NK-92 treated with Interleukin-12 subunit alpha and Interleukin-12 subunit beta, amount 100 ng/mL, for 24 hours (cell line): Measurements from ENCODE around the gene NRIP1.
"Not testable (repeated sequence)": the region's sequence is repeated elsewhere in the genome, so short reads cannot be mapped to it uniquely, and the experiment has no call there.

Experiments used
- DNase-seq: peaks from one replicate; lab custom pipeline; 2025; lab: John Stamatoyannopoulos, UW

NRIP1 gene

DNA sequence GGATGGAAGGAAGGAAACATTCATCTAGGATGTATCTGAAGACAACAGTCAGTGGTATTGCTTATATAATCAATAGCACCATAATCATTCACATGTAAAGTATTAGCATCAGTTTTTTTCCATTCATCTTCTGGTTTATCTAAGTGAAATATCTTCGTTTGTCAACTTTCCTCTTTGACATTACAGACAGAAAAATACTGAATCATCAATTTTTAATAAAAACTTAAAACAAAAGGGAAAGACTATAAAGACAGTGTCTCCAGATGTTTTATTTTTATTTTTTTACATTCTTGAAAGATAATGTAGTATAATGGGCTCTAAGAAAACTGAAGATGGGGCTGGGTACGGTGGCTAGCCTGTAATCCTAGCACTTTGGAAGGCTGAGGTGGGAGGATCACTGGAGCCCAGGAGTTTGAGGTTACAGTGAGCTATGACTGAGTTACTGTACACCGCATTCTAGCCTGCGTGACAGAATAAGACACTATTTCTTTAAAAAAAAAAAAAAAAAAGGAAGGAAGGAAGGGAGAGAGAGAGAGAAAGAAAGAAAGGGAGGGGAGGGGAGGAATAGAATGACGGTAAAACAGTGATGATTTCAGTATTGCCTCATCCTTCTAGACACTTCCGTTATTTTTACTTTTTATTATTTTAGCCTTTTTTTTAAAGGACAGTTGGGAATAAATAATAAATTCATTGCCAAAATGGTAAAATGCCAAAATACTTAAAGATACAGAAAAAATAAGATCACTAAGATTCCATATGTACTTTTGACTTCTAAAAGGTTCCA lies 89.5 kb downstream of the NRIP1 start:
- DNase-seq, result no peak

DNA sequence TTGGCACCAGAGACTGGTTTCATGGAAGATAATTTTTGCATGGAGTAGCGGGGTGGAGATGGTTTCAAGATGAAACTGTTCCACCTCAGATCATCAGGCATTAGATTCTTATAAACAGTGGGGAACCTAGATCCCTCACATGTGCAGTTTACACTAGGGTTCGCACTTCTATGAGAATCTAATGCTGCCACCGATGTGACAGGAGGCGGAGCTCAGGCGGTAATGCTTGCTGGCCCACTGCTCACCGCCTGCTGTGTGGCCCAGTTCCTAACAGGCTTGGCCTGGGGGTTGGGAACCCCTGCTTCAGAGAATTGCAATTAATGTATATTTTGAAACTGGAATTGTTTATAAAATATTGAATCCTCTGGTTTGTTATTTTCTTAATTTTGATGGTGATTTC lies 92.1 kb downstream of the NRIP1 start:
- DNase-seq, result no peak

DNA sequence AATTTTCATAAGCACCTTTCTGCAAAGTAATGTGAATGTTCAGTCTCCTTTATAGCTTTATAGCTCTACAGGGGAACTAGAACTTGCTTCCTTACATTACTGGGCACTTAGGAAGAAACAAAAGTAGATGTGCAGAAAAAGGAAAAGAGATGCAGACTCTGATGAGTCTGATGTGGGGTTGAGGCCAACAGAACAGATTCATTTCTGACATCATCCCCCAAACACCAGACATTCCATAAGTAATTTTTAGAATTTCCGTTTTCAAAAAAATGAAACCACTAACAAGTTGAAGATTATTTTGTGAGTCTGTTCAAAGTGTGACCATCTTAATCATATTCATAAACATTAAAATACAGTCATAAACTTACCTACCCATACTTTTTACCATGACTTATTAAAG lies 96.0 kb downstream of the NRIP1 start:
- no peak for DNase-seq

DNA sequence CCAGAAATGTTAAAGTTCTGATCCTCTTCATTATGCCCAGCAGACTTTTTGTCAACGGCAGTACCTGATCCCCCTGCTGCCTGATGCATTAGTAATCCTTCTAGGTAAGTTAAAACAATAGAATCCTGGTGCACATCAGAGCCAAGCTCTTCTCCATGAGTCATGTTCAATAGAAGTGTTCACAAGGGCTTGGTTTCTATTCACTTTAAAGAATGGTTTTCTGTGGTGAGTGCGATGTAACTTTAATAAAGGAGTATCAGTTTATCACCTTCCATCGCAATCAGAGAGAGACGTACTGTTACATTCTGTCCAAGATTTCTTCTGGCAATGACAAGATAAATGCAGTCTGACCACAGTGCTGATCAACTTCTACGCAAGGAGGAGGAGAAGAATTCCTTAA lies 96.8 kb downstream of the NRIP1 start:
- no peak for DNase-seq

DNA sequence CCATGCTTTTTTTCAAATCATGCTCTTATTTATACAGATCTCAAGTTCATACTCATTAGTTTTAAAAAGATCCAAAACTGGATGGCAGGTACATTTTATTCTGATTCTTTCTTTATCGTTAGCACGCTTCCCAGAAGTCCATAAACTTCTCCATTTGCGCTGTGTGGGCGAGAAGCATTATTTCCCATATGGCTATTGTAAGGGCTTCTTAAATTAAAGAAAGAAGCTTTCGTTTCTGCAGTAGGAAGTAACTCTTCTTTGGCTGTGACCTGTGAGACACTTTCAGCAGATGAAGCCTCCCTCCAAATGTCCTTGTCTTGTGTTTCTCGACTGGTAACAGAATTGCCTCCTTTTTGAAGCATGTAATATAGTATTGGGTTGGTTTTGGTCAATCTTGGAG lies 100.2 kb downstream of the NRIP1 start:
- no peak for DNase-seq

DNA sequence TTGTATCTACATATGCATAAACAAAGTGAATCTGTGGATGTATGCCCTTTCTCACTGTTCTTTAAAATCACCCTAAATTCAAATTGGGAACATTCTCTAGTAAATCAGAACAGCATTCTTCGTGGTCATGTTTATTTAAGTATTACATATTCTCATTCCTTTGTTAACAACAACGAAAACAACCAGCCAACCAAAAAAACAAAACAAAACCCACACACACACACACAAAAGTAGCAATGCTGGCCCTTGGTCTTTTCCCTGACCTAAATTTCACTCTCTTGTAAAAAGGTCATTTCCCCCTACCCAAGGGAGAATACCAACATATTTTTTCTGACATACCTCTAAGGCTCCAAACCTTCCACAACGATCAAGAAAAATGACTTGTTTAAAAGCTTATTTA lies 102.6 kb downstream of the NRIP1 start:
- no peak for DNase-seq

DNA sequence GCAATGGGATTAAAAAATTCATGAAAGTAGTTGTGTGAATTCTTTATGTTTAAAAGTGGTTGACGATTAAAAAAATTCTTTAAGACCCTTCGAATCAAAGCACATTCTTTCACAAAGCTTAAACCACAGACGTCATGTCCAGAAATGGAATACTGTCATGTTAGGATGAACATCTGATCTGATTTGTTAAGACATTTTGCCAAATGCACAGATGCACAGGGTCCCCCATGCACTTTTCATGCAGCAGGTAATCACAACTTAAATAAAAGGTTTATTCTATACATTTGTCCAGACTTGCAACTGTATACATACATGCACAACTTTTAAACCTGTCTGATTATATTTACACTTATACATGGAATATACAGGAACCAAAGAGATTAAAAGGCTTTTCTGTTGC lies 103.3 kb downstream of the NRIP1 start:
- no peak for DNase-seq

DNA sequence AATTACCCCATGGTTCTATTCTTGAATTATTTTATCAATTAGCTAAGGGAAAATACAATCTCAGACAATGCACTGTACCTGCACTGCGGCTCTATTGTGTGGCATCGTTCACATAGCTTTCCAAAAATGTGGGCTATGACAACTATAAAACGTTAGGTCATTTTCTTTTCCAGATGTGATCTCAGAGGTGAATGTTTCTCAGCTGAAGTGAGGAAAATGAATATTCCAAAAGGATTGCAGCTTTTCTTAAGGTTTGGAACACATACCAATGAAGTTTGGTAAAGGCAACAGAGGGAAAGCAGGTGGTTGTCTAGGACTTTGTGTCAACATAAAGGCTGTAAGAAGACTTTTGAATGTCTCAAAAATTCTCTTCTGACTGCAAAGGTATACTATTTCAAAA lies 105.5 kb downstream of the NRIP1 start:
- no peak for DNase-seq

DNA sequence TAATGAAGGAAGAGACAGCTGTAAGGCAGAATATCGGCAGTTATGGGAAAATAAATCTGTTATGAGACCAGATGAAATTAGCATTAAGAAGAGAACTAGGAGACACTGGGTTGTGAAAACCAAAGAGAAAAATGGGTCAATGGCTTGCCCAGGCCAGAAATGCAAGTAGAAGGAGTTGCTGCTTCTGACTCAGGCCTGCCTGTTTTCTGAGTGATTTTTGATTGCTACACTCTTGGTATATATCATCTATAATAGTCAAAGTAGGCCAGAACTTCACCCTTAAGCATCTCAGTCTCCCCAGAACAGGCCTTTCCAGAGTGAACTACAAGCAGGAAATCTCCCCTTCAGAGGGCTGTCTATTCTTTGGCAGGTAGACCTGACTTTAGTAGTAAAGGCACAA lies 107.0 kb downstream of the NRIP1 start:
- DNase-seq, result no peak

DNA sequence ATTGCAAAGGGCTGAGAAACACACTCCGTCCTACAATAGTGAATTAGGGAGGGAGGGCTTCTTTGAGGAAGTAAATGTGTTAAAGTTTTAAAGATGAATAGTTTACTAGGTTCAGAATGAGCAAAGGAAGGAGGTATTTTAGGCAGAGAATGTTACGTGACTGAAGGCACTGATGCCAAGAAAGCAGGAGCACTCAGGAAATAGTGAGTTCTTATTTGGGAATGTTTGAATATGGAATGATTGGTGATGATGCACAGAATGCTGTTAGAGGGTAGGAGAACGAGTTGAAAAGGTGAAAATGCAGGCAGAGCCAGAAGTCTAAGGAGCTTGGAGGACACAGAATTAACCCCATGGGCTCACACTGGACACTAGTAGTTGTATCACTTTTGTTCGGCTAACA lies 108.0 kb downstream of the NRIP1 start:
- no peak for DNase-seq

DNA sequence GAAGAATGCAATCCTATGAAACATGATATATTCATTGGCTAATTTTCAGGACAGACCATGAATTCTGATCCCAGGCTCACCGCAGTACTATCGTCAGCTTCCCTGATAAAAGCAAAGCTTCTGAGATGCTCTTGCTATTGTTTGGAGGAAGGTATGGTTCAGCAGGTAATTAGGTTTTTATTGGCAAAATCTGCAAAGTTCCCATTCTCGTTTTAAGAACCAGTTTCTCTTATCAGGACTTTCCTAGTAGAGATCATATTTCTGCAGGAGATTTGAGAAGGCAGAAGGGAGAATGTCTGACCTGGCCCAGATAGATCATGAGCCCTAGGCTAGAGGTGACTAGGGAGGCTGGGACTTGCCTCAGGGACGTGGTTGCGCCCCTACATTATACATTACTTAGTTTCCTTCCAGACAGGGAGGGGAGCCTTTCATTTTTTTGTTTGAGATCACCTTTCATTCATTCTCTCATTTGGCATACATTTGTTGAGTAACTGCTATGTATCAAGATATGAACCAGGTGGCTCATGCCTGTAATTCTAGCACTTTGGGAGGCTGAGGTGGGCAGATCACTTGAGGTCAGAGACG lies 108.8 kb downstream of the NRIP1 start:
- DNase-seq, result no peak

DNA sequence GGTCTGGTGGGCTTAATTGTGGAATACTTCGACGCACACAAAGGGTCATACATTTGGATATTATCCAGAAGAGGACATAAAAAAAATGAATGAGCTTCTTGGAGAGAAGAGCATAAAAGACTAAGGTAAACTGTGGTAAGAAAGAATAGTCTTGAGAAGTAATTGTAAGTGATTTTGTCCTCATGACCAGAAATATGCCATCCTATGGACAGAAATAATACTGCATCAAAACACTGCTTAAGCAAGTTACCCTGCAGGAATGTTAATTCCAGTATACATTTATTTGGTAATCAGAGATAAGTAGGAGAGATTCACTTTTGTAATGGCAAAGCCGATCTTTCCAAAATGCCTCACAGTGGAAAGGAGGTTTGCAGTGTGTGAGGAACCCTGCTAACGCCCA lies 111.9 kb downstream of the NRIP1 start:
- DNase-seq, result no peak

DNA sequence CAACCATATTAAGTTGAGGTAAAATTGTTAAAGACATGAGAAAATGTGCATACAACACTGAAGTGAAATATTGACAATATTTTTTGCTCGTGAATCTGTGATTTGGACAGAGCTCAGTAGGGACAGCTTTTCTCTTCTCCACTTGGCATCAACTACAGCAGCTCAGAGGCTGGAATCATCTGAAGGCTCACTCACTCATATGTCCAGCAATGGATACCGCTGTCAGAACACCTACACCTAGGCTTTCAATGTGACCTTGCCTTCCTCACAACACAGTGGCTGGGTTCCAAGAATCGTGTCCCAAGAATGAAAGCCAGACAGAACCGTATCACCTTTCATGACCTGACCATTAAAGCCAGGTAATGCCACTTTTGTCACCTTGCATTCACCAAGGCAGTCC lies 115.2 kb downstream of the NRIP1 start:
- no peak for DNase-seq

DNA sequence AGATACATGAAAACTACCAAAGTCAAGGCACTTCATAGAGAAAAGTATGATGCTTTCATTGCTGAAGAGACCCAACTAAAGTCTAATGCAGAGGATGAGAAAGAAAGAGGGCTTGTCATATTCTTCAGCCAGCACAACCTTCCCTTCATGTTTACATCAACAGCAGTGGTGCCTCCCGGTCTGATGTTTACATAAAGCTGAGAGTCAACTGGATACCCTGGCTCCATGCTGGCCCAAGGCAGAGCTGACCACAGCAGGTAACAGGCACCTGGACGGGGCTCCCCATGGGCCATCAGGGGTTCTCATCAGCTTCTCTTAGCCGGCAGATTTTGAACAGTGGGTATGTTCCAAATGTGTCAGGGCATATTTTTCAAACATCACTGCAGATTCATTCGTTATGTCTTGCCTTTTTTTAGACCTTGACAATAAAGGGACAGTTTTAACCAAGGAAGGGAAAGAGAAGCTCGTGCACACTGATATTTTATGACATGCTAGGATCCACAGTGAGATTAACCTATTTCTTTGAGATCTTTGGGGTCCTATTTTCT lies 117.1 kb downstream of the NRIP1 start:
- no peak for DNase-seq

DNA sequence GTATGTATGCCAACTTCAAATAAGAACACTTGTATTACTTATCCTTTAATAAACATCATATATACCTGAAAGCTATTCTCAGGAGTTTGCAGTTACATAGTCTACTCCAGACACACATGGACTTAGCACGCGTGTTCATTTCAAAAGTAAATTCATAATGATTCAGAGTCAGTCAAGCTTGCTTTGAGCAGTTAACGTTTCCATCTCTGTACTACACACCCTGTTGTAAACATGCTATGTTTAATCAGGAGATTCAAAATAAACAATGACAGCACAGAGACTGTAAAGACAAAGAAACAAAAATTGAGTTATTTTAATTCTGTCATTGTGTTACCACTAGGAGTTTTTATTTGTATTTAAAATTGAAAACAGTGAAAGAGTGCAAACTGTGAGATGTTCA lies 119.6 kb downstream of the NRIP1 start:
- DNase-seq, result no peak

DNA sequence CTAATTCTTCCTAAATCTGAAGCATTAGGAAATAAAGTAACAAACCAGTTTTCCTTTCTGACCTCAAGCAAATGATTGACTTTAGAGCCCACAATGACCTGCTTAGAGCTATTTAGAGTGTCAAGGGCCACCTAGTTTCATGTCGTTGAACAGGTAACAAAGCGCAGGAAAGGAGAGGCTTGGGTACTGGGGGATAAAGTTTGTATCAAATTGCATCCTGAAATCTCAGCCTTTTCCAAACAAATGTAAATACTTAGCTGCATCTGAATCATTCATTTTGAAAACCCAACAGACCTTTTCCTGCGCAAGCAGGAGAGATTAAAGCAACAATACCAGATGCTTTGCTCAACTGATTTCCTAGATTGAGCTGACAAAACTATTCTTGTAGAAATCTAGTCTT lies 121.2 kb downstream of the NRIP1 start:
- DNase-seq, result no peak

DNA sequence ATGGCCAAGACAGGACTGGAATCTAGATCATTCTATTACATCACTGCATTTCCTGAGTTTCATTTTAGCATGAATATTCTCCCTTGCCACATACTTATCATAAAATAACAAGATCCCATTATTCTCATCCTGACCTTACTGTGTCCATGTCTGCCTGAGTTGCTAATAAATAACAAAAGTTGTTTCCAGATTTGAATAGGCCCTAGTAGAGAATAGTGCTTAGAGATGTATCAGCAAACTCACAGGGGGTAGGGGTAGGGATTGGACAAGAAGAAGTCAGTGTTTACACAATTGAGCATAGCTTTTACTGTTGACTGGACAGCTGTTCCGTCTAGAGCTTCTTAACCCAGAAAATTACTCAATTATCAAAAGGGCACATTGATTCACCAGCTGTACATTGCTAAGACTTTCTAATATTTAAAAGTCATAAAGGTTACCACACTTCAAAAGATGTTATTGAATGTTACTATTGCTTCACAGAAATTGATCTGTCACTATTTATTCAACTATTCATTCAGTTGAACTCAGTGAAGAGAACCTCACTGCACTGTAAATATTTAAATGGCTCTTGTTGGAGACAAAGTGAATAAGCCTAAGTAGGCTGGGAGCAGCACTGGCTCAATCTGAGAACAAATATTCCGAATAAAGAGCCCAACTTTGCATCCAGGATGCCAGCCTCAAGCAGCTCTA lies 121.9 kb downstream of the NRIP1 start:
- DNase-seq, result no peak

DNA sequence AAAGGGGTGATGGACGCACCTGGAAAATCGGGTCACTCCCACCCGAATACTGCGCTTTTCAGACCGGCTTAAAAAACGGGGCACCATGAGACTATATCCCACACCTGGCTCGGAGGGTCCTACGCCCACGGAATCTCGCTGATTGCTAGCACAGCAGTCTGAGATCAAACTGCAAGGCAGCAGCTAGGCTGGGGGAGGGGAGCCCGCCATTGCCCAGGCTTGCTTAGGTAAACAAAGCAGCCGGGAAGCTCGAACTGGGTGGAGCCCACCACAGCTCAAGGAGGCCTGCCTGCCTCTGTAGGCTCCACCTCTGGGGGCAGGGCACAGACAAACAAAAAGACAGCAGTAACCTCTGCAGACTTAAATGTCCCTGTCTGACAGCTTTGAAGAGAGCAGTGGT lies 137.5 kb downstream of the NRIP1 start:
- DNase-seq, result not testable (repeated sequence)

DNA sequence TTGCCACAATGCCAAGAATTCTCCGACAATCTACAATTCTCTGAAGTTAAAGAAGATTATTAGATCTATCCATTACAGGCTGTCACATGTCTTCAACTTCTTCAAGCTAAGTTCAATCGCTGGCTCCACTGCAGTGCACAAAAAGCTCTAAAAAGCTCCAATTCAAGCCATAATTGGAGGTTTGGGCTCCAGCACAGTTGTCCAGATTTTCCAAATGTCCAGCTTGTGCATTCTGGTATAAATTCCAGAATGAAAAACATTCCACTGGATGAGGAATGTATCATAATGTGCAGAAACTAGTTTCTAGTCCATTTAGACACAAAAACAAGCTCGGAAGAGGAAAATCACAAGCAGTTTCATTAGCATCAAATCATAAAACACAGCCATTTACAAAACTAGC lies 138.6 kb downstream of the NRIP1 start:
- no peak for DNase-seq

DNA sequence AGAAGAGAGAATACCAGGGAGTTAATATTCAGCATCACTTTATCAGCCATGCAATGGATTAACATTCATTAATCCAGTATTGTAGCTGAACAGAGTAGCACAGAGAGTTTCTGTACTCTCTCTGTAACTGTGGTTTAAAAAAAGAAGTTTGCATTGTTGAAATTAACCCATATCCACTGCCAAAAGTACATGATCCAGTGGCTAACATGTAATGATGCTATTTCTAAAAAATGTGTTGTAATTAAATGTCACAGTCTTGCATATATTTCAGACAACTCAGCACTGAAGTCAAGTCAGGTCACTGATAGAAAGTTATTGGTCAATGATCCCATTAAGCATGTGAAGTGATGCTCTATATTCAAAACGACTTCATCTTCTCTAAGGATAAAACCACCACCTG lies 141.3 kb downstream of the NRIP1 start:
- DNase-seq, result no peak

DNA sequence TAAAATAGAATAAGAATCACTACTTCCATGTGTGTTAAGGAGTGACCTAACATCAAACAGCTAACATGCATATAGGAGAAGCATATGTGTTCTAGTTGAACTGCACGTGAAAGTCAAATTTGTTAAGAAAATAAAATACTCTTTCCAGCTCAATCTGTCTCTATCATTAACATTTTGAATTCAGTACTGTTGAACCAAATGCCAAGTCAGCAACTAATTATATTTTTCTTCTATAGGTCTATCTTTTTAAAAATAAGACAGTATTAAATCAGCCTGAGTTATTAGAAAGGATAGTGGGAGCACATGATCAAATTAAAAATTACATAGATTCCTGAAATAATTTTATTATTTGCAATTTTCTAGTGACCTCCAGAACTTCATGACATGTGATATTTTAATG lies 141.8 kb downstream of the NRIP1 start:
- DNase-seq, result no peak

DNA sequence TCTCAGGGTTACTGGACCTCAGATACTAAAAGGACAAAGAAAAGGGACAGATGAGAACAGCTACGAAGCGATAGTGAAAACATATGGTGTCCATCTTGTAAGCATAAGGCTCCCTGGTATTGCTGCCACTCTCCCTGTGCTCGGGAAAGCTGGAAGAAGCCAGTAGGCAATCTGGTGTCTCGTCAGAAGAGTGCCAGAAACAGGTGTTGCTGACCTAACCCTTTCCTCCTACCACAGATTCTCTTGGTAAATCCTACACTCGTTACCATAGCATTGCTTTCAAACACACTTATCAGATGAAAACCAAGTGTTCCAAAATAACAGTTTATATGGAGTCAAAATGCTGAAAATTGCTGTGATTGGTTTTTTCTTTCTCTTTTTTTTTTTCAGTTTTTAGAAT lies 146.3 kb downstream of the NRIP1 start:
- DNase-seq, result no peak

DNA sequence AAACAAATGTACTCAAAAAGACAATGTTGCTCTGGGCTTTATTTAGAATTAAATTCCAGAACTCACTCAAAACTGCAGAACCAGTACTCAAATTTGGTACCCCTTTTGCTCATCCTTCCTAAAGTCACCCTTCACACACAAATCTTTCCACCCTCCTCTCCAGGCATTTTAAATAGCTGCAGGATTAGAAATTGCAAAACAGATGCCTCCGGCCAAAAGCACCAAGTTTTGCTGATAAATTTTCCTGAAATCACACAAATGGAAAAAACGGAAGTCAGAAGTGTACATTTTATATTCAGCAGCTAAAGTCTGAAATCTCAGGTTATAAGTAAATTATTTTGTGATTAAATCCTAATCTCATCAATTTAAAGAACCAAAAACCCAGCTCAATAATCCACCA lies 147.0 kb downstream of the NRIP1 start:
- DNase-seq, result no peak
